ENCODE results near the gene BANF1.

DNA sequence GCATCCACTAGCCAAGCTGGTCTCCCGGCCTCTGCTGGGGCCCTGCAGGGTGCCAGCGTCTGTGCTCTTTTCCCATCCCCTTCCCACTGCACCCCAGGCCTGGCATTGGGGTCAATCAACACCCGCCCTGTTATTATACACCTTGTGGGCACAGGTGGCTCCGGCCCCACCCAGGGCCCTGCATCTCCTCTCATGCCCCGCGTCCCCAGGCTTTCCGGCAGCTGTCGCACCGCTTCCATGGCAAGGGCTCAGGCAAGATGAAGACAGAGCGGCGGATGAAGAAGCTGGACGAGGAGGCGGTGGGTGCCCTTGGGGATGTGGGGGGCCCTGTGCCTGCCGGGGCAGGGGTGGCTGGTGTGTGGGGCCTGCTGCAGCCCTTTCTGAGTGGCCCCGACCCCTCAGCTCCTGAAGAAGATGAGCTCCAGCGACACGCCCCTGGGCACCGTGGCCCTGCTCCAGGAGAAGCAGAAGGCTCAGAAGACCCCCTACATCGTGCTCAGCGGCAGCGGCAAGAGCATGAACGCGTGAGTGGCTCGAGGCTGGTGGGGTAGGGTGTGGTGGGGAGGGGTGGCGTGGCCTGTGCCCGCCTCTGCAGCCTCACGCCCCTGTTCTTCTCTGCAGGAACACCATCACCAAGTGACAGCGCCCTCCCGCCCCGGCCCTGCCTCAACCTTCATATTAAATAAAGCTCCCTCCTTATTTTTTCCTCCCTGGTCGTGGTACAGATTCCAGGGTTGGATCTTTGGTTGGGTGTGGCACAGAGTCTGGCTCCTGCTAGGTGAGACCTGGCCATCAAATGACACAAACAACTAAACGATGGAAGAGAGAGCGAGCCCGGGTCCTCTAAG, 23.7 kb upstream of the BANF1 start:
- no peak for TF ChIP-seq EZH2 (IDR thresholded peaks at IDR 0.05; ENCODE audit: borderline replicate concordance, low read length)
- TF ChIP-seq, protein P1, sequence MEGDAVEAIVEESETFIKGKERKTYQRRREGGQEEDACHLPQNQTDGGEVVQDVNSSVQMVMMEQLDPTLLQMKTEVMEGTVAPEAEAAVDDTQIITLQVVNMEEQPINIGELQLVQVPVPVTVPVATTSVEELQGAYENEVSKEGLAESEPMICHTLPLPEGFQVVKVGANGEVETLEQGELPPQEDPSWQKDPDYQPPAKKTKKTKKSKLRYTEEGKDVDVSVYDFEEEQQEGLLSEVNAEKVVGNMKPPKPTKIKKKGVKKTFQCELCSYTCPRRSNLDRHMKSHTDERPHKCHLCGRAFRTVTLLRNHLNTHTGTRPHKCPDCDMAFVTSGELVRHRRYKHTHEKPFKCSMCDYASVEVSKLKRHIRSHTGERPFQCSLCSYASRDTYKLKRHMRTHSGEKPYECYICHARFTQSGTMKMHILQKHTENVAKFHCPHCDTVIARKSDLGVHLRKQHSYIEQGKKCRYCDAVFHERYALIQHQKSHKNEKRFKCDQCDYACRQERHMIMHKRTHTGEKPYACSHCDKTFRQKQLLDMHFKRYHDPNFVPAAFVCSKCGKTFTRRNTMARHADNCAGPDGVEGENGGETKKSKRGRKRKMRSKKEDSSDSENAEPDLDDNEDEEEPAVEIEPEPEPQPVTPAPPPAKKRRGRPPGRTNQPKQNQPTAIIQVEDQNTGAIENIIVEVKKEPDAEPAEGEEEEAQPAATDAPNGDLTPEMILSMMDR (IDR thresholded peaks at IDR 0.05; ENCODE audit: low read length), result no peak

Measured in OCI-LY1 (cell line).